ENCODE measurements around the gene HSD17B1. TPM values are rescaled to one million over a fixed set of nuclear protein-coding genes. Genes with fewer than 3 reads are reported as not detected.

HSD17B1 gene
- total and polyA plus RNA-seq, 2 donors (not counting 3 experiments of a cell fraction or from before 2014, with no cell fraction given), result 0.22 to 1.0 TPM

GRCh38 chr17:42553866-42554249 is 1.1 kb downstream of the HSD17B1 start:
- peak overlapping the region; percentile 92 for H3K9ac ChIP-seq (replicated peaks; ENCODE audit: extremely low read depth, insufficient read depth, low read length)
- POLR2A ChIA-PET, result no interaction called here
- peaks cover 17% of the 10 kb centered on the region for H3K79me2 ChIP-seq (ENCODE audit: control insufficient read depth, insufficient read depth, low read length)

More at GRCh38 chr17:42553866-42554249, 1.1 kb downstream of the HSD17B1 start:
- Histone ChIP-seq H3K4me2 (ENCODE audit: insufficient read depth, low read length) (peak overlapping the region; percentile 58), H2AFZ (ENCODE audit: low read depth, low read length) (no peak overlapping the region), H3K4me3 (replicated peaks in 1 of 3; ENCODE audit: insufficient read depth in 1 of 3, low read depth in 1 of 3, low read length in 3 of 3) (peak overlapping the region; percentile 51 to 65 (median 52)), H3K4me1 (ENCODE audit: control insufficient read depth, extremely low read depth, insufficient read depth, low read length) (peaks cover 14% of the 10 kb centered on the region), H3K36me3 (ENCODE audit: control insufficient read depth in 2 of 2, extremely low read depth in 1 of 2, insufficient read depth in 2 of 2, low read length in 2 of 2) (no peaks in the 10 kb centered on the region), H3K9me3 (replicated peaks; ENCODE audit: control insufficient read depth, insufficient read depth, low read length) (no peaks in the 10 kb centered on the region), H4K20me1 (replicated peaks; ENCODE audit: control insufficient read depth, extremely low read depth, insufficient read depth, low read length) (no peaks in the 10 kb centered on the region), H3K27ac (ENCODE audit: insufficient read depth, low read depth, low read length) (peak overlapping the region; percentile 77), H3K27me3 (ENCODE audit: control insufficient read depth in 2 of 2, insufficient read depth in 2 of 2, low read length in 2 of 2) (no peaks in the 10 kb centered on the region), H3K9me1 (replicated peaks; ENCODE audit: control insufficient read depth, extremely low read depth, insufficient read depth, low read length) (no peaks in the 10 kb centered on the region)
- TF ChIP-seq GATA2 (IDR thresholded peaks at IDR 0.05; ENCODE audit: insufficient read depth, insufficient read length, low read depth, low read length) (no peak), EZH2 (IDR thresholded peaks at IDR 0.05; ENCODE audit: borderline replicate concordance, low read depth, low read length, severe bottlenecking) (no peak), POLR2A (IDR thresholded peaks at IDR 0.05; ENCODE audit: low read depth, low read length) (no peak), JUN (IDR thresholded peaks at IDR 0.05; ENCODE audit: borderline replicate concordance, insufficient read depth, insufficient read length, low read depth) (no peak), FOS (IDR thresholded peaks at IDR 0.05; ENCODE audit: borderline replicate concordance, insufficient read depth, low read length) (no peak), MAX (IDR thresholded peaks at IDR 0.05; ENCODE audit: insufficient read depth, insufficient read length) (no peak), CTCF (IDR thresholded peaks at IDR 0.05; ENCODE audit: extremely low read depth in 1 of 2, insufficient read depth in 1 of 2, low read depth in 1 of 2, low read length in 2 of 2) (no peak), POLR2AphosphoS5 (IDR thresholded peaks at IDR 0.05; ENCODE audit: insufficient read depth, low read depth, low read length) (no peak), MYC (IDR thresholded peaks at IDR 0.05; ENCODE audit: low read depth, low read length) (no peak)
- intact Hi-C loops (cut with micrococcal nuclease), result loop anchor here (2.0 kb wide), 1 partner anchor 17 kb away; the partner anchor contains the start of gene NAGLU
- no TSS peak for BruUV-seq (replicated peaks)
- FAIRE-seq (no peak), DNase-seq (ENCODE audit: low read depth, low spot score) (no peak)
- dilution Hi-C loops (cut with MboI; ENCODE audit: extremely low pct_ligation_motif_present, low sequenced_read_pairs), result no loop called here
- CTCF ChIA-PET, result interaction anchor here (1.0 to 1.7 kb wide), 6 partner anchors 17 to 332 kb away, joined by 3 to 11 read pairs (median 4); partner anchors contain the start of genes NAGLU and PSMC3IP
